Vagina (tissue), 2 donors: ENCODE data around the gene CPA1. TPM values are rescaled to one million over a fixed set of nuclear protein-coding genes. Genes with fewer than 3 reads are reported as not detected.

Source experiments
- DNase-seq, 2 donors: peaks; one replicate each; pipeline ENCODE4 v3.0.0-alpha.2; 2017; ENCODE audit errors: extremely low spot score in 2 of 2
- H3K27ac ChIP-seq: fragments of 200-600 bp; sonication (generic); one replicate; pipeline ENCODE4 v1.5.1; 2019
- H3K27me3 ChIP-seq: fragments of 200-600 bp; sonication (generic); one replicate; pipeline ENCODE4 v1.5.1; 2019
- H3K36me3 ChIP-seq, 2 donors: fragments of 200-600 bp; sonication (generic); one replicate each; pipeline ENCODE4 v1.5.1; 2017 to 2019
- H3K4me1 ChIP-seq: fragments of 200-600 bp; sonication (generic); one replicate; pipeline ENCODE4 v1.5.1; 2019
- H3K4me3 ChIP-seq, 2 donors: fragments of 200-600 bp; sonication (generic); 1 replicate in 1 of 2; 2 replicates in 1 of 2; pipeline ENCODE4 v1.5.1; 2016 to 2019
- H3K9me3 ChIP-seq: fragments of 200-600 bp; sonication (generic); one replicate; pipeline ENCODE4 v1.5.1; 2019
- POLR2A ChIP-seq, 2 donors: fragments of 450-650 bp; IDR thresholded peaks; one replicate each; pipeline ENCODE4 v1.6.1; 2017; ENCODE audit warnings: antibody characterized with exemption in 2 of 2, mild to moderate bottlenecking in 2 of 2, moderate library complexity in 2 of 2
- POLR2AphosphoS5 ChIP-seq, 2 donors: sonication (generic); formaldehyde crosslinking; IDR thresholded peaks; one replicate each; pipeline ENCODE4 v1.9.0; 2017; ENCODE audit warnings: antibody characterized with exemption in 2 of 2, mild to moderate bottlenecking in 2 of 2, low read depth in 1 of 2; ENCODE audit not compliant: insufficient read depth in 1 of 2
- intact Hi-C: fragments of 100-400 bp; cut with DNase I; formaldehyde crosslinking; loops from one replicate; pipeline ENCODE4 v1.15.1; 2023
- total RNA-seq: library from RNA; depleted of rRNA; stranded (reverse); fragments of >200 nt; gene quantifications from one replicate; pipeline ENCODE4 v1.2.3, GENCODE V29; 2016
- TF ChIP-seq, protein P1 (sequence below), 3 experiments: fragments of 450-650 bp in 2 of 3; fragments of 200-600 bp in 1 of 3; sonication (generic) in 1 of 3; IDR thresholded peaks; one replicate each; pipeline ENCODE4 v1.5.1; 2017 to 2019; ENCODE audit warnings: antibody characterized with exemption in 3 of 3, mild to moderate bottlenecking in 2 of 3, moderate library complexity in 2 of 3

CPA1 gene
- total RNA-seq, 1 donor from 2014 or later, result not detected

- TF ChIP-seq, protein P1, sequence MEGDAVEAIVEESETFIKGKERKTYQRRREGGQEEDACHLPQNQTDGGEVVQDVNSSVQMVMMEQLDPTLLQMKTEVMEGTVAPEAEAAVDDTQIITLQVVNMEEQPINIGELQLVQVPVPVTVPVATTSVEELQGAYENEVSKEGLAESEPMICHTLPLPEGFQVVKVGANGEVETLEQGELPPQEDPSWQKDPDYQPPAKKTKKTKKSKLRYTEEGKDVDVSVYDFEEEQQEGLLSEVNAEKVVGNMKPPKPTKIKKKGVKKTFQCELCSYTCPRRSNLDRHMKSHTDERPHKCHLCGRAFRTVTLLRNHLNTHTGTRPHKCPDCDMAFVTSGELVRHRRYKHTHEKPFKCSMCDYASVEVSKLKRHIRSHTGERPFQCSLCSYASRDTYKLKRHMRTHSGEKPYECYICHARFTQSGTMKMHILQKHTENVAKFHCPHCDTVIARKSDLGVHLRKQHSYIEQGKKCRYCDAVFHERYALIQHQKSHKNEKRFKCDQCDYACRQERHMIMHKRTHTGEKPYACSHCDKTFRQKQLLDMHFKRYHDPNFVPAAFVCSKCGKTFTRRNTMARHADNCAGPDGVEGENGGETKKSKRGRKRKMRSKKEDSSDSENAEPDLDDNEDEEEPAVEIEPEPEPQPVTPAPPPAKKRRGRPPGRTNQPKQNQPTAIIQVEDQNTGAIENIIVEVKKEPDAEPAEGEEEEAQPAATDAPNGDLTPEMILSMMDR (IDR thresholded peaks at IDR 0.05), result no peak
- TF ChIP-seq POLR2A (IDR thresholded peaks at IDR 0.05), result no peak
- no peak for TF ChIP-seq POLR2AphosphoS5 (IDR thresholded peaks at IDR 0.05; ENCODE audit: insufficient read depth in 1 of 2, low read depth in 1 of 2)
- Histone ChIP-seq H3K27me3 (no peaks in the 10 kb centered on the region), H3K4me3 (no peak overlapping the region), H3K36me3 (no peaks in the 10 kb centered on the region), H3K9me3 (no peaks in the 10 kb centered on the region), H3K27ac (no peak overlapping the region), H3K4me1 (peaks cover 19% of the 10 kb centered on the region)
- no peak for DNase-seq
- intact Hi-C loops, result no loop called here
These were observed 15.2 kb upstream of the CPA1 start for GRCh38 chr7:130365088-130365487.

DNA sequence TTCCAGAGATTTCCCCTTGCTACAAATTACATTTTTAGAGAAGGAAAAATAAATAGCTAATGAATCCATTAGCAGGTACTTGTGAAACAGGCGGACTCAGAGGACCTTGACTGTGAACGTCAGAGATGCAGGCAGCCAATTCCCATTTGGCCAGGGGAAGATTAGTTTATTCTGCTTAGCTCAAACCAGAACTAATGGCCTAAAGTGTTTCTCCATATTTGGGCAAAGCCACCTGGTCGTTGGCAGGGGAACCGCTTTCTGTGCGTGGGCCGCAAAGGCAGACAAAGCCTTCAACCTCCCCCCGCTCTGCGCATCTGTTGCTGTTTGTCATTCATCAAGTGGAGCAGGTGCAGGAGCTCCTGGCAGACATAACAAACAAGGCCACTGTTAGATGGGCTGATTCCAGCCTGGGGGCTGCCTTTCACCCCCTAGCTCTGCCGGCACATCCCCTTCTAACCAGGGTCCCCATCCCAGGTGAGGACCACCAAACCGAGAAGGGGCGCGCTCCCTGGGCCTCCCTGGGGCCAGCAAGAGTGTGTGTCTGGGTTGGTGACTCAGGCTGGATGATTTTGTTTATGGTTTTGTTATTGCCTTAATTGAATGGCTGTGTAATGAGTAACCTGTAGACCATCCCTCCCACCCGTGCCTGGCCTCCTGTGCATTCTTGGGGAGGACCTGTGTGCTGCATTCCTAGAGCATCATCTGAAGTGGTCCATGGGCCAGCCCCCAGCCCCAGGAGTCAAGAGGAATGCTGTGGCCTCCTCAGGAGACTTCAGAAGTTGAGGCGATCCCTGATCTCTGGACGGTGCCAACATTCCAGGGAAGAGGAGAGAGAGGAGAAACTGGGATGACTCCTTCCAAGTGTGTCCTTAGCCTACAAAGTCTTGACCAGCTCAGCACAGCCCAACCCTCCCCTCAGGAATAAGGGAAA, 14.5 kb upstream of the CPA1 start:
- DNase-seq, result no peak
- no peaks in the 10 kb centered on the region for H3K27me3 ChIP-seq
- H3K4me3 ChIP-seq, result no peak overlapping the region
- H3K9me3 ChIP-seq, result no peaks in the 10 kb centered on the region
- H3K36me3 ChIP-seq, result no peaks in the 10 kb centered on the region
- TF ChIP-seq, protein P1 (IDR thresholded peaks at IDR 0.05), result no peak
- TF ChIP-seq POLR2A (IDR thresholded peaks at IDR 0.05), result no peak
- H3K27ac ChIP-seq, result no peak overlapping the region
- intact Hi-C loops, result no loop called here
- peaks cover 22% of the 10 kb centered on the region for H3K4me1 ChIP-seq

DNA sequence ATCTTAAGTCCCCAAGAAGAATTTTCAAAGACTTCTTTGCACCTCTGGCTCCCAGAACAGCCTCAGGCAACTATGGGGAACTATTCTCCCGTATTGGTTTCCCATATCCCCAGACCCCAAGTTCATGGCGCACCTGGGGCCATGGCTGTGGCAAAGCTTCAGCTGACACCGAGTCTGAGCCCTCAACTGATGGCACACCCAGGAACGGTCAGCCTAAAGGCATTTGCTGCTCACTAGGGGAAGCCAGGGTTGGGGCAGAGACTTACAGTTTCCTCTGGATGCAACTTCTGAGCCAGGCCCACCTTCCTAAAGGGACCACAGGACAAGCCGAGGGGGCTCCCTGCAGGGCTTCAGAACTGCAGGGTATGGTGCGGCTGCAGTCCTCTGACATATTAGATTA, 13.7 kb upstream of the CPA1 start:
- Histone ChIP-seq H3K27ac (no peak overlapping the region), H3K36me3 (no peaks in the 10 kb centered on the region), H3K27me3 (no peaks in the 10 kb centered on the region), H3K9me3 (no peaks in the 10 kb centered on the region), H3K4me3 (no peak overlapping the region), H3K4me1 (peaks cover 29% of the 10 kb centered on the region)
- intact Hi-C loops, result no loop called here
- TF ChIP-seq, protein P1 (IDR thresholded peaks at IDR 0.05), result no peak
- no peak for TF ChIP-seq POLR2AphosphoS5 (IDR thresholded peaks at IDR 0.05; ENCODE audit: insufficient read depth in 1 of 2, low read depth in 1 of 2)
- no peak for TF ChIP-seq POLR2A (IDR thresholded peaks at IDR 0.05)
- no peak for DNase-seq

GRCh38 chr7:130367088-130367755, 13.1 kb upstream of the CPA1 start:
- Histone ChIP-seq H3K27ac (no peak overlapping the region), H3K36me3 (no peaks in the 10 kb centered on the region), H3K4me3 (no peak overlapping the region), H3K27me3 (no peaks in the 10 kb centered on the region), H3K9me3 (no peaks in the 10 kb centered on the region), H3K4me1 (peaks cover 33% of the 10 kb centered on the region)
- no peak for DNase-seq
- TF ChIP-seq, protein P1 (IDR thresholded peaks at IDR 0.05), result no peak
- TF ChIP-seq POLR2A (IDR thresholded peaks at IDR 0.05) (no peak), POLR2AphosphoS5 (IDR thresholded peaks at IDR 0.05; ENCODE audit: insufficient read depth in 1 of 2, low read depth in 1 of 2) (no peak)
- intact Hi-C loops, result no loop called here
